ENCODE measurements around the gene TMUB1.

DNA sequence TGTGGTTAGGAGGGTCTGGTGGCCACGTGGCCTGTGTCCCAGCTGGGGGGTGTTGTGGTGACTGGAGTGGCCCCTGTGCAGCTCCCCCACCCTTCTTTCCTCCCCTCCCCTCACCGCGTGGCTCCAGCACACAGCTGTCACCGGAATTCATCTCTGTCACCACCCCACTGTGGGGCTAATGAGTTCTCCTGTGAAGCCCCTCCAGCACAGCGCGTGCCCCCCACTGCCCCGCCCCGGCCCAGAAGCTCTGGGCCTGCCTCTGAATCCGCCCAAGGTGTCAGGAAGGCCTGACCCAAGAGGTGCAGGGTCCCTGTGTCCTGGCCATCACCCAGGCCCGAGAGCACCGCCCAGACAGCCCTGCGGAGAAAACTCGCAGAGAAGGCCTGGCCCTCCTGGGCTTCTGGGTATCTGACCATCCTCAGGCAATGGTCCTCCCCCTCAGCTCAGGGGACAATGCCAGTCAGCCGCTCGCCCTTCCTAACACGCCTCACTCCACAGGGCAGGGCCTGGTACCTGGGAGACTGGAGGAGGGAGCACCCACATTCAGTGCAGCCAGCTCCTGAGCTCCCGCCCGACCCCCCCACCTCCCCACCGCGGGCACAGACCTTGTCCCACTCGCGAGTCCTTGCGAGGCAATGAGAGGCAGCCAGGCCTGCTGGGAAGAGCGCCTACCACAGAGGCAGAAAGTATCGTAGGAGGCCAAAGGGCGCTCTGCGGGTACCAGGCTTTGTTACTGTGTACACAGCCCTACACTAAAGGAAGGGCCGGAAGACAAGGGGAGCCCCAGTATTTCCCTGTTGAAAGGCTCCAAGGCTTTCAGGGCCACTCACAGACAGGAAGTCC, 46.0 kb upstream of the TMUB1 start:
- TF ChIP-seq, protein P1, sequence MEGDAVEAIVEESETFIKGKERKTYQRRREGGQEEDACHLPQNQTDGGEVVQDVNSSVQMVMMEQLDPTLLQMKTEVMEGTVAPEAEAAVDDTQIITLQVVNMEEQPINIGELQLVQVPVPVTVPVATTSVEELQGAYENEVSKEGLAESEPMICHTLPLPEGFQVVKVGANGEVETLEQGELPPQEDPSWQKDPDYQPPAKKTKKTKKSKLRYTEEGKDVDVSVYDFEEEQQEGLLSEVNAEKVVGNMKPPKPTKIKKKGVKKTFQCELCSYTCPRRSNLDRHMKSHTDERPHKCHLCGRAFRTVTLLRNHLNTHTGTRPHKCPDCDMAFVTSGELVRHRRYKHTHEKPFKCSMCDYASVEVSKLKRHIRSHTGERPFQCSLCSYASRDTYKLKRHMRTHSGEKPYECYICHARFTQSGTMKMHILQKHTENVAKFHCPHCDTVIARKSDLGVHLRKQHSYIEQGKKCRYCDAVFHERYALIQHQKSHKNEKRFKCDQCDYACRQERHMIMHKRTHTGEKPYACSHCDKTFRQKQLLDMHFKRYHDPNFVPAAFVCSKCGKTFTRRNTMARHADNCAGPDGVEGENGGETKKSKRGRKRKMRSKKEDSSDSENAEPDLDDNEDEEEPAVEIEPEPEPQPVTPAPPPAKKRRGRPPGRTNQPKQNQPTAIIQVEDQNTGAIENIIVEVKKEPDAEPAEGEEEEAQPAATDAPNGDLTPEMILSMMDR (IDR thresholded peaks at IDR 0.05): no peak
- no peak for TF ChIP-seq POLR2A (IDR thresholded peaks at IDR 0.05)
